Pulmonary artery endothelial cell (primary cell): Measurements from ENCODE around the gene UBFD1. TPM values are rescaled to one million over a fixed set of nuclear protein-coding genes. Genes with fewer than 3 reads are reported as not detected.
"Not testable (repeated sequence)": the region's sequence is repeated elsewhere in the genome, so short reads cannot be mapped to it uniquely, and the experiment has no call there.

Source experiments
- DNase-seq: peaks from one replicate; pipeline ENCODE4 v3.0.0-alpha.2; 2011; ENCODE audit warnings: low read depth, low spot score
- total RNA-seq: library from RNA; depleted of rRNA; stranded (reverse); fragments of >200 nt; gene quantifications from 2 replicates; pipeline ENCODE4 v1.2.3, GENCODE V29; 2014

Gene UBFD1
- total RNA-seq, 1 donor from 2014 or later = 60.1 TPM

DNA sequence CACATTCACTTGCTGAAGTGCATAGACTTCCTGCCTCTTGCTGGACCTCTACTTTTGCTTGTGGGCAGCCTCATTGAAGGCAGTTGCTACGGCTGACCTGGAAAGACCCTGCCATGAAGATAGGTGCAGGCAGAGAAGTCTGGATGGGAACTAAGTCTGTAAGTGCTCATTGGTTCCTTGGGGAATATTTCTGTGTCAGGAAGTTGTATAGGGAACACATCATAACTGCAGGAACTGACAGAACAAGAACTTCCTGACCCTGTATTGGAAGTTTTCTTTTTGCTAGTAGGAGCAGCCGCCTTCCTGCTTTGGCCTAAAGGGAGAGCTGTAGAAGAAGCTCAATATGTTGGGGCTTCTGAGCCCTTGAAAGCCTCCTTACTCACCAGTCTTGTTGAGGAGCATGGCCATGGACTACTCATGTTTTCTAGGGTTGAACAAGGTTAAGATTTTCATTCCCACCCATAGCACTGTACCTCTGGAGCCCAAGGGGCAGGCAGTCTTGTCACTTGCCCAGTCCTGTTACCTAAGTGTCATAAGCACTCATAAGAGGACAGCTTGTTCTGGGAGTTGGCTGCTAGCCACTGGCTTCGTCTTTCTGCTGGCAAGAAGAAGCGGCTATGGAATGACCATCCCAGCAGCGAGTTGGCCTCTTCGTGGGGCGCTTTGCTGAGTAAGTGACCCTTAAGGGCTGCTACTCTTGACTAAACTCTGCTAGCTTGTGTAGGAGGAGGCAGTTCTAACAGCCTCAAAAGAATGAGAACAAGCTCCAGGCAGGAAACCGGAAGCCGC is 7.2 kb downstream of the UBFD1 start:
- no peak for DNase-seq

DNA sequence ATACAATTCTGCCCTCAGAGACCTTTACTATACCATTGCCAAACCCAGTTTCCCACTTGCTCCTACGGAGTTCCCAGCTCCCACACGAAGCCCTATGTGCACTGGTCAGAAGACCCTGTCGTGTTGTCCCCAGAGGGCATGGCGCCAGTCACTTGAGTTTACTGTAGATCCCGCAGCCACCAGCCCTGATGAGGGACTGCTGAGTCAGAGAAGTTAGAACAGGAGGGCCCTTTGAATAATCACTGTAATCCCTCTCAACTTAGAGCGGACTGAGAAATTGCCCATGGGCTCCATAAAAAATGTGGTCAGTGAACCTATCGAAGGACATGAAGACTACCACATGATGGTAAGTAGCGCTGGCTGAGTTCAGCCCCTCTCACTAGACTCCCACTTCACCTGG is 9.2 kb downstream of the UBFD1 start:
- DNase-seq = no peak

DNA sequence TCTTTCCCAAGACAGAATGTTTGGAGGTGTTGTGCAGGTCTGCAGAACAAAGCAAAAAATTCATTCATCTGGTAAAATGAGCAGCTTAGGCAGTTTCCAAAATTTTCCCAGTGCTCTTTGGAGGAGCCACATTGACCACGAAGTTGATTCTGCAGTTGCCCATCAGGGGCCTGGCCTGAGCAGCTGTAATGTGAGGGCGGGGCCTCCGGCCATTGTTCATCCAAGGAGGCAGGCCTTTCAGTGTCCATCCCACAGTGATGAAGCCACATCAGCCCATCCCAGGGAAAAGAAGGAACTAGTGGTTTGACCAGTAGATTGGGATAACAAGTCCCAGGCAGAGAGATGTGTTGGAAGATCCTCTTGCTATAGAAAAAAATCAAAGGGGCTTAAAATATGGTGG is 10.1 kb downstream of the UBFD1 start:
- no peak for DNase-seq

DNA sequence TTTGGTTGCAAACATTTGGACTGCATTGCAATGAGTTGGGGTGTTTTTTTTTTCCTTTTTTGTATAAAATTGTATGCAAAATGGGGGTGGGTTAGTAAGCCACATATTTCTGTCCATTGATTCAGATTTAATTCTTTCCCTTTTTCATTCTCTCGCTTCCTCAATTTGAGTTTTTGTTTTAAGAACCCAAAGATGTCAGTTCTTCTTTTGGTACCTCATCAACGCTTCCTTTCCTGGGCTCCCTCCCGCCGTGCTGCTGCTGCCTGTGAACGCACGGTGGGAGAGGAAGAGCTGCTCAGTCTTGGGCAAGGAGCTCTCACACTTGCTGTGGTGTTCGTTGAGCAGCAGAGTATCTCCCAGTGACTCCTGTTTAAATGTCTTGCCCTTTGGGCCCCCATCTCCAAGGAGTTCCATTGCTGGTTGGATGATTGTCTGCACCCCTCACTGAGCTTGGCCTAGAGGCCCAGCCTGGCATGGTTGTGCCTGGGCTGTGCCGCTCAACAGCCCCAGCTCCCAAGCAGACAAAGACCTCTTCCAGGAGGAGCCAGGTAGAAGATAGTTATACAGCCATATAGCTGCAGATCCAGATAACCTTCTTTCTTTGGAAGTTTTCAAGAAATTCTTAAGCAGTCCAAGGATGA is 13.6 kb downstream of the UBFD1 start:
- DNase-seq = no peak

DNA sequence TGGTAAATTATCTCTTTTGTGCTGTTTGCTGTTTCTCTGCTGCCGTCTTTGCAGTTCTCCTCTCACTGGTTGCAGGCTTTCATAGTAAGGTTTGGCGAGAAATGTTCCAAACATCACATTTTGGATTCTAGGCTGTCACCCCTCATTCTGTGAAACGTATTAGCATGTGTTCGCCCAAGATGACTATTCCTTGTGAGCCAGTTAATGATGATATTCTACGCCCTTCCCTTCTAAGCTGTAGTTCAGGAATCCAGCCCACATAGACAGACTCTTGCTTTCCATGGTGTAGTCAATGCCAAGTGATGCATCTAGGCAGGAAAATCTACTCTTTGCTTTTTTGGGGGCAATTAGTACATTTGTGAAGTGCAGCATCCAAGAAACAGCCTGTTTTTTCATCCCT is 14.4 kb downstream of the UBFD1 start:
- no peak for DNase-seq

DNA sequence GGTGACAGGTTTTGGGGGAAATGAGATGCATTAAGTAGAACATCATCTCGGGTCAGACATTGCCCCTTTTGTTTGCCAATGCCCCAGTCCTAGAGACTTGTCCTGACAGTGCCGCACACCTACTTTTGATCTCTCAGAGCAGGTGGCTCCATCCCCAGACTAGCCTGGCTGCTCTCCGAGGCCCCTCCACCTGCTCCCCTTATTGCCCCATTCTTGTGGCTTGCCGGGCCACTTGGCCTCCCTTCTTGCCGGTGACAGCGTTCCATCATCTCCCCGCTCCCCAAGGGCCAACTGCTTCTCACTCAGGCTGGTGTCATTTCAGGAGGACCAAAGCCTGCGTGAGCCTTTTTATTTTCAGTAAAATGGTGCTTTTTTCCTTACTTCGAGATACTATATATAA is 14.9 kb downstream of the UBFD1 start:
- DNase-seq = no peak

DNA sequence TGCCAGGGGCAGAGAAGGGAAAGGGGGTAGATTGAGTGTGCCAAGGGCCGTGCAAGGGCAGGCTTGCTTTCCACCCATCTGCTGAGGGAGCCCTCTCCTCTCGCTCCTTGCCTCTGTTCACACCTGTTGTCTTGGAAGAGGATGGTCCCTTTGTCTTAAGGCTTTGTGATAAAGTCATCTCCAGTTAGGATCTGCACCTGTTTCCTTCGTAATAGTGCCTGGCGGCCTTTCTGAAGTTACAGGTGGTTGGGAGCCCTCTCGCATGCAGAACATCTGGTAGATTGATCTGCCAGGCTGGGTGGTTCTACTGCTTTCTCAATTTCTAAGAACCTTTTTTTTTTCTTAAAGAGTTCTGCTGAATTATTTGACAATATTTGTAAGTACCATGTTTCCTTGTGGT is 16.3 kb downstream of the UBFD1 start:
- no peak for DNase-seq

DNA sequence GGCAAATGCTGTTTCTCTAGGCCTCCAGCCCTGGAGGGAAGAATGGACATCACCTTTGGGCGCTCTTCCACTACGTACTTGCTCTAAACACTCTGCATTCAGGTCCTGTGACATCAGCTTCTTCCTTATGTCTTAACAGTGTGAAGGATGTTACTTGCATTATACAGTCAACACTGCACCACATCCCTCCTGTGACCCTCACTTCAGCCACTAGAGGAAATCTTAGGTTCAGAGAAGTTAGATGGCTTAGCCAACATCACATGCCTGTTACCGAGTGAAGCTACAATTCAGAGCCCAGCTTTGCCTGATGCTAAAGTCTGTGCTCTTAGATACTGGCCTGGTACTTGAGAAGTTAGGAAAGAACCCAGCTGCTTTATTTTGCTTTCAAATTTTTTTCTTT is 18.3 kb downstream of the UBFD1 start:
- DNase-seq = no peak

DNA sequence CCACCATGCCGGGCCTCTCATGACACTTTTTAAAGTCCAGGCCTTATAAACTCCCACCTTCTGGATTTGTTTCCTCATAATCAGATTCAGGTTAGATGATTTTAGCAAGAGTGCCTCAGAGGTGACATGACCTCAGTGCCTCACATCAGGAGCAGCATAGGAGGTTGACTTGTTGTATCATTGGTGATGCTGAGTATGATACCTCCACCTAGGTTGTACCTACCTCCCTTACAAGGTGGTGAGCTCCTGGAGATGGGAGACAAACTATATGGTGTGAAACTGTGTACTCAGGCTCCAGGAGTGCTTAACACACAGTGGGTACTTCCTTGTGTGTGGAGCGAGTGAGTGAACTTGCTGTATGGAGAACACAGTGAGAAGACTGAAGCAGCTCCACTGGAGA is 20.0 kb downstream of the UBFD1 start:
- DNase-seq = no peak

DNA sequence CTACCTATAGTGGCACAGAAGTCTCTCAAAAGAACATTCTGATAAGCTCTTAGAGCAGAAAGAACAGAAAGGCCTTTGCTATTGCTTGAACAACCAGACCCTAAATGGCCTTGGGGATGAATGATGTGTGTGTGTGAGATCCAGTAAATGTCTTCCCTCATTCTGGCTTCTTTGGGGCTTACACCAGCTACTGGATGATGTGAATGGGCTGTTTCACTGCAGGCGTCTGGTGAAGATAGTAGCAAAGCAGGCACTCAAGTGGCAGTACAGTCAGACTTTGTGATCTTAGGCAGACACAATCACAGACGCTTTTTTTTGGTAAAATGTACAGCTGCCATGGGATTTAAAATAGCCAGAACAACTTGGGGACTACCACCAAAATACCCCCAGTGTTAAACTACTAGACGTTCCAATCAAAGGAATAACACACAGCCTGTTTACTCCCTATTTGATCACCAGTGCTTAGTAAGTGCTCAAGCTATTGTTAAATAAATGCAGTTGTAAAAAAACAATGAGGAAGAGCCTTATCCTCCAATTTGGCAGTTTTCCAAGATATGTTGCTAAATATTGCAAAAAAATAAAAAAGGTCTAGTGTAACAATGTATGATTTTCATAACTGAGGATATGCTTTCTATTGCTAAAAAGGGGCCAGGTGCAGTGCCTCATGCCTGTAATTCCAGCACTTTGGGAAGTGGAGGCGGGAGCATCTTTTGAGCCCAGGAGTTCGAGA is 20.7 kb downstream of the UBFD1 start:
- peak; percentile 44 for DNase-seq

DNA sequence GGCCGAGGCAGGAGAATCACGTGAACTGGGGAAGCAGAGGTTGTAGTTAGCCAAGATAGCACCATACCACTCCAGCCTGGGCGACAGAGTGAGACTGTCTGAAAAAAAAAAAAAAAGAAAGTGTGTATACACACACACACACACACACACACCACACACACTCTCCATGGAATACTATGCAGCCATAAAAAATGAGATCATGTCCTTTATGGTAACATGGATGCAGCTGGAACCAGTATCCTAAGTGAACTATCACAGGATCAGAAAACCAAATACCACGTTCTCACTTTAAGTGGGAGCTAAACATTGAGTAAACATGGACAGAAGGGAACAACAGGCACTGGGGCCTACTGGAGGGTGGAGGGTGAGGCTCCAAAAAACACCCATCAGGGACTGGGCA is 21.8 kb downstream of the UBFD1 start:
- DNase-seq = no peak

DNA sequence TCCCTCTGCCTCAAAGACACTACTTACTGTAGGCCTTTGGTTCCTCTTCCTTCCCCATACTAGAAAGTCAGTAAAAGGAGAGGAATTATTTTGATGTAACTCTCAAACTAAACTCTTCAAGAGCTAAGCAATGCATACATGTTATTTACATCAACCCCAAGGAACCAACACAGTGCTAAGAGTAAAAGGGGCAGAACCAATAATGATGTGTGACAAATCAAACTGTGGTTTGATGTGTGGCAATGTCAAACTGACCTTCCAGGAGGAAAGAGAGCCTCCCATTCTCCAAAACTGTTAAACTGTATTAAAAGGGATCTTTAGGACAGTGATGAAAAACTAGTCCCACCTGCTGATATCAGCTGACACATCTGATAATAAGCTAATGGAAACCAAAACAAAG is 22.9 kb downstream of the UBFD1 start:
- no peak for DNase-seq

DNA sequence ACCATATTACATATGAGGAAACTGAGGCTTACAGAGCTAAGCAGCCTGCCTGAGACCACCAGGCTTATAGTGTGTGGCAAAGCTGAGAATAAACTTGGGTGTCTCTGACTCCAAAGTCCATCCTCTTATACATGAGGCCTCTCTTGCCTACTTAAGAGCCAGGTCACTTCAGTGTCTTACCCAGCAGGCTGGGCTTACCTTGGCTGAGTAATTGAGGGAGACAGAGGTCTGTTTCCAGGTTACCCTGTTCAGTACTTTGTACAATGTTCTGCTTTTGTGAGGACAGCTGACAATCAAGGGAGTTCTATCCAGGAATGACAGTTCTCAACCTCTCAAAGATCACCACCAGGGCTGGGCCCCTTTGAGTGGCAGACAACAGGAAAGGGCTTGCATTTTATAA is 24.2 kb downstream of the UBFD1 start:
- no peak for DNase-seq

DNA sequence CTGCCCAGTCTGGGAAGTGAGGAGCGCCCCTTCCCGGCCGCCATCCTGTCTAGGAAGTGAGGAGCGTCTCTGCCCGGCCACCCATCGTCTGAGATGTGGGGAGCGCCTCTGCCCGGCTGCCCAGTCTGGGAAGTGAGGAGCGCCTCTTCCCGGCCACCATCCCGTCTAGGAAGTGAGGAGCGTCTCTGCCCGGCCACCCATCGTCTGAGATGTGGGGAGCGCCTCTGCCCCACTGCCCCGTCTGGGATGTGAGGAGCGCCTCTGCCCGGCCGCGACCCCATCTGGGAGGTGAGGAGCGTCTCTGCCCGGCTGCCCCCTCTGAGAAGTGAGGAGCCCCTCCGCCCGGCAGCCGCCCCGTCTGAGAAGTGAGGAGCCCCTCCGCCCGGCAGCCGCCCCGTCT is 25.7 kb downstream of the UBFD1 start:
- not testable (repeated sequence) for DNase-seq

DNA sequence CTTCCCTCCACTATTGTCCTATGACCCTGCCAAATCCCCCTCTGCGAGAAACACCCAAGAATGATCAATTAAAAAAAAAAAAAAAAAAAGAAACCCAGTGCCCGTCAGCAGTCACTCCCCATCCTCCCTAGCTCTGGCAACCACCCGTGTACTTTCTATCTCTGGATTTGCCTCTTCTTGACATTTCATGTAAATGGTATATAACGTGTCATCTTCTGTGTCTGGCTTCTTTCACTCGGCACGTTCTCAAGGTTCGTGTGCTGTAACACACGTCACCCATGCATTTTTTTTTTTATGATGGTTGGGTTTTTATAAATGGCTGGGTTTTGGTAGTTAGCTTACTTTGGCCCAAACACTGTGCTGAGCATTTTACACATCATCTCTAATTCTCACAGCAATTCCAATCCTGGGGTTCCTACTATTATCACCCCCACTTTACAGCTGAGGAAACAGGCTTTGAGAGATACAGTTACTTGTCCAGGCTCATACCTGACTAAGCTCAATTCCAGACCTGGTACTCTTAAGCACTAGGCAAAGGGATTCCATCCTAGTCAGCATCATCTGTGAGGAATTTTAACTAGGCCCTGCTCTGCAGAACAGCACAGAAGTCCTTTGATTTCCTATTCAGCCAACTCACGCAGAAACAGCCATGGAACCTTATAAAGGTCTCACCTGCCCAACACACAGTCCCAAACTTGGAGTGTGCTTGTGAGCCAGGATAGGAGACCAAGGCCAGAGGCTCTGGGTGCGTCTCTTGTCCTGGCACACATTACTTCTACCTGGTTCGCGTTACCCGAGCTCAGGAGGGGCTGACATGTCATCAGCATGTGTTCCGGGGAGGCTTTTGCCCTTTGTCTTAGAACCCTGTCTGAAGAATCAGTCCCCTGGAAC is 26.9 kb downstream of the UBFD1 start:
- no peak for DNase-seq

DNA sequence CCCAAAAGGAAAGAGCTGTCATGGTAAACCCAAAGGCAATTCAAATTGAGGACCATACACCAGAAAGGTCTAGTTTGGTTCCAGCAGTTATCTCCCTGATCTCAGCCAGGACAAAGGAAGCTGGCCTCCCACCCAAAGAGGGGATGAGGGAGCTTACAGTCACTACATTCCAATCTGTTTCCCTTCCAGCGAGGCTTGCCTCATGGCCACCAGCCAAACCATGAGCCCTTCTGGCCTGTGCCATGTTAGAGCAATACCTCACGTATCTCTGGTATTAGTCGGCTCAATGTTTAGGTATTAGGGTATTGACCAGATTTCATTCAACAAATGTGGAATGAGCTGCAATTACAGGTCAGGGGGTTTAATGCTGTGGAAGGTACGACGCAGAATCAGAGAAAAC is 30.2 kb downstream of the UBFD1 start:
- no peak for DNase-seq

DNA sequence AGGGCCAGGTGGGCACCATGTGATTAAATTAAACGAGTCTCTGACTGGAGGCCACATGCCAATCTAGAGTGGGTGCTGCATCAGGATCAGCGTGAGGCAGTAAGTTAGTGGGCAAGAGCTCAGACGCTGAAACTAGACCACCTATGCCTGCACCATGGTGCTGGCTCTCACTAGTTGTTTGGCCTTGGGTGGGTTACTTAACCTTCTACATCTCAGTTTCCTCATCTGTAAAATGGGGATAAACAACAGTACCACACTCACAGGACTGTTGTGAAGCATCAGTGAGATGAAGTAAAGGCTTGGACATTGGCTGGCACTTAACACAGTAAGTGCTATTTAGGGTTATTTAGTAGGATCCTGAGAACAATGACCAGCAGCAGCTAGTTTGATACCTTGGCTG is 32.7 kb downstream of the UBFD1 start:
- DNase-seq = no peak

DNA sequence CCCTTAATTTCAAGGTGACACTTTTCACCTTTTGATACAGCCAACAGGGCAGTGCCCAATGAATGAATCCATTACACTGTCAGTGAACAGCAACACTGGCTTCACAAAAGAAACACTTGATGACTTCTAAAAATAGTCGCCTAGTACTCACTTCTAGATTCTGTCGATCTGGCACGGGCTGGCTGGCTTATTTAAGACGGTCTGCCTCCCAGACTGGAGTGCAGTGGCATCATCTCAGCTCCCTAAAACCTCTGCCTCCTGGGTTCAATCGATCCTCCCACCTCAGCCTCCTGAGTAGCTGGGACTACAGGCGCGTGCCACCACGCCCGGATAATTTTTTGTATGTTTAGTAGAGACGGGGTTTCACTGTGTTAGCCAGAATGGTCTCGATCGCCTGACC is 36.7 kb downstream of the UBFD1 start:
- no peak for DNase-seq

DNA sequence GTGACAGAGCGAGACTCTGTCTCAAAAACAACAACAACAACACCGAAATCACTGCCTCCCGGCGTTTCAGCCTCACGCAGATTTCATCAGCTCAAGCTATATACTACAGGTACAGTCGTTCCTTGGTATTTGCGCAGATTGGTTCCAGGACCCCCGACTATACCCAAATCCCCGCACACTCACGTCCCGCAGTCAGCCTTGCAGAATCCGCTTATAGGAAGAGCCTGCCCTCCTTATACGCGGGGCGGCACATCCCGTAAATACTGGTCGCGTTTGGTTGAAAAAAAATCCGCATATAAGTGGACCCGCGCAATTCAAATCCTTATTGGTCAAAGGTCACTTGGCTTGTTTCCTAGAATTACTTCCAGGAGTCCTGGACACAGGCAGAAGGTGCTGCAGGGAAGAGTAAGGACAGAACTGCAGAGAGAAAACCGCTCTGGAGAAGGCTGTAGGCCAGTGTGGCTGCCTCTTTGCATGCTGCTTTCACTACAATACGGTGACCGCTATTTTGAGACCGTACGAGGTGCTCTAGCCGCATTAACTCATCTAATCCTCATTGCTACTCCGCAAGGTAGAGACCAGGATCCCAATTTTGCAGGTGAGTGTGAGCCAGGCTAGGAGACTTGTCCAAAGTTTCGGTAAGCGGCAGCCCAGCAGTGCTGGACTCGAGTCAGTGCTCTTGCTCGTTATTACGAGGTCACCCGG is 37.9 kb downstream of the UBFD1 start:
- DNase-seq = no peak

DNA sequence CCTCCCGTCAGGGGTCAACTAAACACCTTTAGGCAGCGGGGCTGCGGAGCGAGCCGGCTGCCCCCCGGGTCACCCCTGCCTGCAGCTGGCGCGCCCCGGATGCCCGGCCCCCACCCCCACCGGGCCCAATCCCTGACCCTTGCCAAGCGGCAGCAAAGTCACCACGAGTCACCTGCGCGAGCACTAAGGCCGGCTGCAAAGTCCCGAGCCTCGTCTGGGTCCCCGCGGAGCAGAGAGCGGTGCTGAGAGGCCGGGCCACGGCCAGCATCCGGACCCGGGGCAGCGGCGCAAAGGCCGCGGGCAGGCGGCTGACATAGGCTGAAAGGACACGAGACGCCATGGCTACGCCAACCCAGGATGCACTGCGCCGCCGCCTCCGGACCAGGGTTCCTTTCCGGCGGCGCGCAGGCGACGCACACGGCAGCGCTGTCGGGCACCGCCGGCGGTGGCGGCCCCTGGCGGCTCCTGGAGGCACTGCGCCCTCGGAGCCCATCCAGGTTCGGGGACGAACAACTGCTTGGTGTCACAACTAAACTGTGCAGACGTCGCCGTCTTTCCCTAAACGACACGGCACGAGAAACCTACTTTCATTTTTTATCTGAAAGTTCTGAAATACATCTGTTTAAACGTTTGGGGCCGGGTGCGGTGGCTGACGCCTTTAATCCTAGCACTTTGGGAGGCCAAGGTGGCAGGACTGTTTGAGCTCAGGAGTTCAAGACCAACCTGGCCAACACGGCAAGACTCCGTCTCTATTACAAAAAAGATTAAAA is 38.6 kb downstream of the UBFD1 start, which contains the start of gene NDUFAB1:
TSS of gene NDUFAB1 (minus strand) at position 366 of the 770 bp plus-strand sequence. CDS start at position 340, 26 bp downstream.
- peak; percentile 59 for DNase-seq
